ENCODE measurements around the gene PIGW. TPM values are rescaled to one million over a fixed set of nuclear protein-coding genes. Genes with fewer than 3 reads are reported as not detected.

The PIGW gene
- total and polyA plus RNA-seq, 9 of the 15 experiments (the other 6 are each of a cell fraction or from before 2014, with no cell fraction given) = 9.5 to 33.9 (median 21.2) TPM

- TF ChIP-seq MTA3 (IDR thresholded peaks at IDR 0.05; ENCODE audit: borderline replicate concordance) (peak; percentile 55; the same call in 1 of the 2 replicates), ZNF347 (CRISPR knock-in tag; IDR thresholded peaks at IDR 0.05; ENCODE audit: low read depth) (no peak), KAT8 (IDR thresholded peaks at IDR 0.05; ENCODE audit: low read depth) (no peak), ZNF76 (CRISPR knock-in tag; IDR thresholded peaks at IDR 0.05; ENCODE audit: borderline replicate concordance) (0 out of 2 replicates have a peak, but pooled peaks have one; percentile 27), HNRNPUL1 (IDR thresholded peaks at IDR 0.05; ENCODE audit: low read length) (no peak), PHF21A (IDR thresholded peaks at IDR 0.05; ENCODE audit: borderline replicate concordance, low read depth) (no peak), BRD9 (IDR thresholded peaks at IDR 0.05; ENCODE audit: low read depth, partially characterized antibody) (peak; percentile 32), L3MBTL2 (IDR thresholded peaks at IDR 0.05) (peak; percentile 81), BRF1 (IDR thresholded peaks at IDR 0.05; ENCODE audit: borderline replicate concordance, extremely low read depth, insufficient read length) (no peak), NKRF (IDR thresholded peaks at IDR 0.05; ENCODE audit: borderline replicate concordance) (0 out of 2 replicates have a peak, but pooled peaks have one; percentile 10), GATAD2A (IDR thresholded peaks at IDR 0.05) (peak; percentile 7; the same call in 1 of the 2 replicates), NONO (IDR thresholded peaks at IDR 0.05; ENCODE audit: low read depth in 2 of 2, low read length in 1 of 2) (0 out of 4 replicates have a peak, but pooled peaks of 1 of the 2 experiments have one; percentile 30), ZBTB2 (IDR thresholded peaks at IDR 0.05) (peak; percentile 57), SUPT5H (IDR thresholded peaks at IDR 0.05) (peak; percentile 31), RB1 (IDR thresholded peaks at IDR 0.05; ENCODE audit: low read depth) (peak; percentile 85), CTCF (IDR thresholded peaks at IDR 0.05 in 2 of 3, conservative IDR thresholded peaks at IDR 0.05 in 1 of 3; ENCODE audit: insufficient read depth in 2 of 3, low read depth in 1 of 3, low read length in 3 of 3) (peak; percentile 42 to 85 (median 48)), POLR2AphosphoS2 (IDR thresholded peaks at IDR 0.05; ENCODE audit: low read length) (peak; percentile 28; the same call in 1 of the 2 replicates), HMGXB4 (CRISPR knock-in tag; IDR thresholded peaks at IDR 0.05) (0 out of 2 replicates have a peak, but pooled peaks have one; percentile 7), NFE2L1 (tag; IDR thresholded peaks at IDR 0.05; ENCODE audit: borderline replicate concordance, low read depth) (no peak)
Measured at GRCh38 chr17:36533935-36534839, 600 bp upstream of the PIGW start (continued).
